SIG-M5 treated with dmso at 0.1 percent for 504 hours (cell line): ENCODE measurements around the gene TOP3A.

Experiments used
- DNase-seq: peaks from one replicate; lab custom pipeline; 2025; ENCODE audit not compliant: unreplicated experiment; lab: John Stamatoyannopoulos, UW

The TOP3A gene

GRCh38 chr17:18280766-18281371 is 33.9 kb downstream of the TOP3A start:
- DNase-seq: no peak

GRCh38 chr17:18280249-18280648 is 34.5 kb downstream of the TOP3A start:
- no peak for DNase-seq

- DNase-seq: no peak
These were observed 35.9 kb downstream of the TOP3A start for GRCh38 chr17:18278867-18279266.

- no peak for DNase-seq
These were observed 37.7 kb downstream of the TOP3A start for GRCh38 chr17:18277076-18277475.

GRCh38 chr17:18270046-18270931 is 44.5 kb downstream of the TOP3A start:
- no peak for DNase-seq

GRCh38 chr17:18267927-18268711 is 46.7 kb downstream of the TOP3A start:
- no peak for DNase-seq

GRCh38 chr17:18267366-18267765 is 47.4 kb downstream of the TOP3A start:
- no peak for DNase-seq

GRCh38 chr17:18263885-18264682 is 50.7 kb downstream of the TOP3A start:
- no peak for DNase-seq

- no peak for DNase-seq
These were observed 52.2 kb downstream of the TOP3A start for GRCh38 chr17:18262641-18263040.

GRCh38 chr17:18262111-18262510 is 52.7 kb downstream of the TOP3A start:
- DNase-seq: no peak

- no peak for DNase-seq
These were observed 53.1 kb downstream of the TOP3A start for GRCh38 chr17:18261659-18262058.

- DNase-seq: peak; percentile 50
These were observed 53.7 kb downstream of the TOP3A start for GRCh38 chr17:18261146-18261515.

GRCh38 chr17:18260332-18261145 is 54.3 kb downstream of the TOP3A start, which contains the start of gene MIEF2:
Gene MIEF2, plus strand, starts transcription at chr17:18260662. Its CDS starts 2,059 bp downstream, at chr17:18262721.
- peak; percentile 95 for DNase-seq

GRCh38 chr17:18259621-18260331 is 55.0 kb downstream of the TOP3A start:
- no peak for DNase-seq

- peak; percentile 25 for DNase-seq
These were observed 56.3 kb downstream of the TOP3A start, which contains the start of gene FLII for GRCh38 chr17:18258356-18259038. Gene FLII, minus strand, starts transcription at chr17:18258738. Its CDS starts 48 bp downstream, at chr17:18258690.

GRCh38 chr17:18257982-18258355 is 56.8 kb downstream of the TOP3A start:
- DNase-seq: peak; percentile 57

GRCh38 chr17:18257268-18257981 is 57.4 kb downstream of the TOP3A start:
- peak; percentile 2 for DNase-seq

GRCh38 chr17:18256776-18257175 is 58.0 kb downstream of the TOP3A start:
- no peak for DNase-seq
